Measurements from ENCODE around the gene SIRPG. TPM values are rescaled to one million over a fixed set of nuclear protein-coding genes. Genes with fewer than 3 reads are reported as not detected.

SIRPG gene
- total and polyA plus RNA-seq, 12 donors: 0.25 to 2.0 (median 0.55) TPM; not detected in 3

GRCh38 chr20:1661542-1662299 is 4.1 kb upstream of the SIRPG start:
- Histone ChIP-seq H3K27me3 (peaks cover 18% of the 10 kb centered on the region), H3K36me3 (replicated peaks in 1 of 2) (no peaks in the 10 kb centered on the region), H3K4me3 (no peak overlapping the region), H3K9me3 (replicated peaks in 1 of 3) (no peaks in the 10 kb centered on the region), H3K27ac (no peak overlapping the region), H3K4me1 (replicated peaks in 1 of 2) (no peaks in the 10 kb centered on the region)
- no peak for TF ChIP-seq CTCF (IDR thresholded peaks at IDR 0.05)
- no peak for TF ChIP-seq POLR2A (IDR thresholded peaks at IDR 0.05)
- DNase-seq: no peak
- WGBS, 4 donors: 29 to 42% (median 32%) methylated on average over 2 of the region's 2 CpGs
- intact Hi-C loops (cut with DNase I): no loop called here

- Histone ChIP-seq H3K4me1 (replicated peaks in 1 of 2) (no peaks in the 10 kb centered on the region), H3K36me3 (replicated peaks in 1 of 2) (no peaks in the 10 kb centered on the region), H3K27me3 (peaks cover 18% of the 10 kb centered on the region), H3K4me3 (no peak overlapping the region), H3K27ac (no peak overlapping the region), H3K9me3 (replicated peaks in 1 of 3) (no peaks in the 10 kb centered on the region)
- 25 to 36% (median 30%) methylated on average over 2 of the region's 2 CpGs for WGBS, 4 donors
- no peak for DNase-seq
- no peak for TF ChIP-seq POLR2A (IDR thresholded peaks at IDR 0.05)
- TF ChIP-seq CTCF (IDR thresholded peaks at IDR 0.05): no peak
- intact Hi-C loops (cut with DNase I): no loop called here
Measured at GRCh38 chr20:1660246-1660645, 2.7 kb upstream of the SIRPG start.

GRCh38 chr20:1656844-1657243 is 735 bp downstream of the SIRPG start:
- intact Hi-C loops (cut with DNase I): no loop called here
- no peaks in the 10 kb centered on the region for H3K36me3 ChIP-seq (replicated peaks in 1 of 2)
- no peak for TF ChIP-seq CTCF (IDR thresholded peaks at IDR 0.05)
- TF ChIP-seq POLR2A (IDR thresholded peaks at IDR 0.05): no peak
- H3K27me3 ChIP-seq: peaks cover 18% of the 10 kb centered on the region
- no peak overlapping the region for H3K27ac ChIP-seq
- H3K4me3 ChIP-seq: no peak overlapping the region
- DNase-seq: no peak
- H3K9me3 ChIP-seq (replicated peaks in 1 of 3): no peaks in the 10 kb centered on the region
- no peaks in the 10 kb centered on the region for H3K4me1 ChIP-seq (replicated peaks in 1 of 2)
- 52 to 68% (median 58%) methylated on average over 5 of the region's 5 CpGs for WGBS, 4 donors

GRCh38 chr20:1654996-1655395 is 2.6 kb downstream of the SIRPG start:
- Histone ChIP-seq H3K27ac (no peak overlapping the region), H3K27me3 (peaks cover 9% of the 10 kb centered on the region), H3K4me1 (replicated peaks in 1 of 2) (no peaks in the 10 kb centered on the region), H3K4me3 (no peak overlapping the region), H3K36me3 (replicated peaks in 1 of 2) (no peaks in the 10 kb centered on the region), H3K9me3 (replicated peaks in 1 of 3) (no peaks in the 10 kb centered on the region)
- no peak for DNase-seq
- TF ChIP-seq POLR2A (IDR thresholded peaks at IDR 0.05) (no peak), CTCF (IDR thresholded peaks at IDR 0.05) (no peak)
- intact Hi-C loops (cut with DNase I): no loop called here

Measured in adrenal gland (tissue), 12 donors.